Suppressor macrophage treated with lipopolysaccharide for 1 hour (primary cell): ENCODE measurements around the gene ALX3.
"Not testable (repeated sequence)": the region's sequence is repeated elsewhere in the genome, so short reads cannot be mapped to it uniquely, and the experiment has no call there.

Experiments
- DNase-seq, 3 donors: peaks; one replicate each; pipeline ENCODE4 v3.0.0-alpha.2; 2020 to 2022

Gene ALX3

GRCh38 chr1:110039641-110040040 lies 30.8 kb downstream of the ALX3 start:
- DNase-seq, result no peak

DNA sequence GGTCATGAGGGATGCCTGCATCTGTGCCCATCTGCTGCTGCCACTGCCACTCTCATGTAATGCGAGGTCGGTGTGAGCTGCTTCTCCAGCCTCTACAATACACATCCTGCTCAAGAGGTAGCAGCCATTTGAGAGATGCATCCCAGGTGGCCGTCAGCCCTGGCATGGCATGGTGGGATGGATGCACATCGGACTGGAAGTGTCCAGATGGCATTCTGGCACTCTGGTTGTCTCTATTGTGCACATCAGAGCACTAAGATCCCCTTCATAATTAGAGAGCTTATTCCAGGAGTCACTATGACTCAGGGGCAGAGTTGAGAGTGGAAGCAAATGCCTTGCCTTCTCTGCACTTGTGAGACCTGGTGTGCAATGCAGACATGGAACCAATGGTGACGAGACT lies 32.2 kb downstream of the ALX3 start:
- DNase-seq, result no peak

GRCh38 chr1:110035236-110035752 lies 35.2 kb downstream of the ALX3 start:
- DNase-seq, result no peak

DNA sequence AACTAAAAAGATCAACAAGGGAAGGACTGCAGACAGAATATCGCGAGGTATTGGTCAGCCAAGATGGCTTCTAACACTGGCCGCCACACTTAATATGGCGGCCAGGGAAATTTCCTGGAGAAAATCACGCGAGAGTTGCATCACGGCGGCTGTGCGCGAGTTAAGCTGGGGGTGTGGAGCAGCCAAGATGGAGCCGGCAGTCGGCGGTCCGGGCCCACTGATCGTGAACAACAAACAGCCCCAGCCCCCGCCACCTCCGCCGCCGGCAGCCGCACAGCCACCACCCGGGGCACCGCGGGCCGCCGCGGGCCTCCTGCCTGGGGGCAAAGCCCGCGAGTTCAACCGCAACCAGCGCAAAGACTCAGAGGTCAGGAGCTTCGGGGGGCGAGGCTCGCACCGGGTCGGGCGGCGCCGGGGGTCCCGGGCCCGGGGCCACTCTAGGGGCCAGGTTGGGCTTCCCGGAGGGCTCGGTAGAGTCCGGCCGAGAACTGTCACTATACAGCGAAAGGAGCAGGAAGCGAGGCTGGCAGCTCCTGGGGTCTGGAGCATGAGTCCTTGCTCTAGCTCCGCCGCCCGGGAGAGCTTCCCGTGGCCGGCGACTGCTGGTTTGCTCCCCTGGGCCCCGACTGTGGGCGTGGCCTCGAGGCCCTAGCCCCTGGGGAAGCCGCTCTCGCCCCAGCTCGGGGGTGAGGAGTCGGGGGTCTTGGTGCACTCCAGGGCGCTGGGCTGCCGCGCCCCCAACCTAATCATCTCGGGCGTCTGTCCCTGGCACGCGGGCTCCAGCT lies 35.8 kb downstream of the ALX3 start, which contains the start of gene STRIP1:
Gene STRIP1 (plus strand): TSS at position 174 of the 785 bp plus-strand sequence. CDS start 14 bp downstream, at position 188.
- peak; percentile 95 to 99 (median 98) for DNase-seq

DNA sequence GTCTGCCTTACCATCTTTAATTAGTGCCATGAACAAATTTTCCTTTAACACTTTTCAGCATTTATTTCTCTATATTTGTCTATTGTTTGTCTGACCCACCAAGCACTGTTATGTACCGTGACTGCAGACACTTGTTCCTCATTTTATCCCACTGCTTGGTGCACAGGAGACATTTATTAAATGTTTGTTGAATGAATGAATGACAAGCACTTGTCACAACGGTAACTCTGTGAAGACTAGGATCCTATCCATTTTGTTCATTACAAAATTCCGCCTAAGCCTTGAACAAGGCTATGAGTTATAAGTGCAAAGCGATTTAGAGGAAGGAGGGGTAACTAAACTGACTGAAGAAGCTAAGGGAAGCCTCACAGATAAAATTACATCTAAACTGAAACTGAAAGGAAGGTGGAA lies 36.4 kb downstream of the ALX3 start:
- no peak for DNase-seq

DNA sequence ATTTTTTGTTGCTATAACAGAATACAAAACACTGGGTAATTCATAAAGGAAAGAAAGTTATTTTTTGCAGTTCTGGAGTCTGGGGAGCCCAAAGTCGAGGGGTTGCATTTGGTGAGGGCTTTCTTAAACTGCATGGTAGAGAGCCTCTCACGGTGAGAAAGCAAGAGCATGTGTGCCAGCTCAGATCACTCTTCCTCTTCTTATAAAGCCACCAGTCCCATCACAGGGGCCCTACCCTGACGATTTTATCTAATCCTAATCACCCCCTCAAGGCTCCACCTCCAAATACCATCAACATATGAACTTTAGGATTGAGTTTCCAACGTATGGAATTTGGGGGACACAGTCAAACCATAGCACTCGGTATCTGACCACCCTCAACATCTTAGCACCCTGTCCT lies 37.1 kb downstream of the ALX3 start:
- no peak for DNase-seq

GRCh38 chr1:110032327-110032726 lies 38.1 kb downstream of the ALX3 start:
- DNase-seq, result no peak

GRCh38 chr1:110030687-110031086 lies 39.8 kb downstream of the ALX3 start:
- not testable (repeated sequence) for DNase-seq

- no peak for DNase-seq
These were observed 45.9 kb downstream of the ALX3 start for GRCh38 chr1:110024613-110025012.

GRCh38 chr1:110021285-110021684 lies 49.2 kb downstream of the ALX3 start:
- DNase-seq, result no peak

- no peak for DNase-seq
These were observed 50.7 kb downstream of the ALX3 start for GRCh38 chr1:110019770-110020169.

DNA sequence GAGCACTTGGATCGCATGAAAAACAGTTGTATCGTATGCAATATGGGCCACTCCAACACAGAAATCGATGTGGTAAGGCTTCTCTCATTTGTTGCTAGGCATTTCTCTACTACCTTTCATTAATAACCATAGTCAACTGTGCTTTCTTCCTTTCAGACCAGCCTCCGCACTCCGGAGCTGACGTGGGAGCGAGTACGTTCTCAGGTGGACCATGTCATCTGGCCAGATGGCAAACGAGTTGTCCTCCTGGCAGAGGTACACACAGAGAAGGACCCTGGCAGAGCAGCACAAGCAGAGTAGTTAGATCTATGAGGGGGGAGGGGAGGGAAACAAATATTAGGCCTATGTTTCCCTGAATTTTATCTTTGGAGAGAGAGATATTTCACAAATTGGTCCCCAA lies 52.1 kb downstream of the ALX3 start:
- no peak for DNase-seq

- no peak for DNase-seq
These were observed 52.7 kb downstream of the ALX3 start for GRCh38 chr1:110017792-110018191.

DNA sequence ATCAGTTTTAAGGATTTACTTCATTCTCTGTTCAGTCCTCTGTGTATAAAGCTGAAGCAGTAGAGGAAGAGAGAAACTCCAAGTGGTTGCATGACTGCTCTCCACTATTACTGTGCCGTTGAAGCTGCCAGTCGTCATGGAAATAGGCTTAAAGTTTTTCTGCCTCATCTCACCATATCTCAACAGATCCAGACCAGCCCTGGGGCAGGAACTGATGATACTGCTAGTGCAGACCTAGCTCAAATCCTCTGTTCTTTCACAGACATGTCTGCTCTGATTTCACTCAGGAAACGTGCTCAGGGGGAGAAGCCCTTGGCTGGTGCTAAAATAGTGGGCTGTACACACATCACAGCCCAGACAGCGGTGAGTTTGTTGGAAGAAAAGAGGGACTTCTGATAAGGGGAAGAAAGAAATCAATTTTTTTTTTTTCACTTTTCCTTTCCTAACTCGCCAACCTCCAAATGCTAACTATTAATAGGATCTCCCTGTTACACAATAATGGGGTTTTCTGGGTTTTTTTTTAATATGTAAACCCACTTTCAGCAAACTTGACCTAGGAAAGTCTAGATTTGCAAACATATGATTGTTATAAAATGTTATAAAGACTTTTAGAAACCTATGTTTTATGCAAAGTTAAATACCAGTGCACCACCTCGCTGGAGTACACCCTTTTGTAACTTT lies 58.2 kb downstream of the ALX3 start:
- peak; percentile 48 to 84 (median 70) for DNase-seq

GRCh38 chr1:110011527-110012041 lies 58.9 kb downstream of the ALX3 start:
- peak; percentile 70 to 75 (median 74) for DNase-seq
